Stimulated activated CD8-positive, alpha-beta memory T cell treated with anti-CD3 and anti-CD28 coated beads, Interleukin-12 subunit alpha, Interleukin-12 subunit beta, amount 100 ng/mL, for 4 hours (primary cell): Measurements from ENCODE around the gene TMEM147.

Source experiments
- DNase-seq: peaks from one replicate; pipeline ENCODE4 v3.0.0-alpha.2; 2020; ENCODE audit warnings: low read depth

The TMEM147 gene, protein sequence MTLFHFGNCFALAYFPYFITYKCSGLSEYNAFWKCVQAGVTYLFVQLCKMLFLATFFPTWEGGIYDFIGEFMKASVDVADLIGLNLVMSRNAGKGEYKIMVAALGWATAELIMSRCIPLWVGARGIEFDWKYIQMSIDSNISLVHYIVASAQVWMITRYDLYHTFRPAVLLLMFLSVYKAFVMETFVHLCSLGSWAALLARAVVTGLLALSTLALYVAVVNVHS

DNA sequence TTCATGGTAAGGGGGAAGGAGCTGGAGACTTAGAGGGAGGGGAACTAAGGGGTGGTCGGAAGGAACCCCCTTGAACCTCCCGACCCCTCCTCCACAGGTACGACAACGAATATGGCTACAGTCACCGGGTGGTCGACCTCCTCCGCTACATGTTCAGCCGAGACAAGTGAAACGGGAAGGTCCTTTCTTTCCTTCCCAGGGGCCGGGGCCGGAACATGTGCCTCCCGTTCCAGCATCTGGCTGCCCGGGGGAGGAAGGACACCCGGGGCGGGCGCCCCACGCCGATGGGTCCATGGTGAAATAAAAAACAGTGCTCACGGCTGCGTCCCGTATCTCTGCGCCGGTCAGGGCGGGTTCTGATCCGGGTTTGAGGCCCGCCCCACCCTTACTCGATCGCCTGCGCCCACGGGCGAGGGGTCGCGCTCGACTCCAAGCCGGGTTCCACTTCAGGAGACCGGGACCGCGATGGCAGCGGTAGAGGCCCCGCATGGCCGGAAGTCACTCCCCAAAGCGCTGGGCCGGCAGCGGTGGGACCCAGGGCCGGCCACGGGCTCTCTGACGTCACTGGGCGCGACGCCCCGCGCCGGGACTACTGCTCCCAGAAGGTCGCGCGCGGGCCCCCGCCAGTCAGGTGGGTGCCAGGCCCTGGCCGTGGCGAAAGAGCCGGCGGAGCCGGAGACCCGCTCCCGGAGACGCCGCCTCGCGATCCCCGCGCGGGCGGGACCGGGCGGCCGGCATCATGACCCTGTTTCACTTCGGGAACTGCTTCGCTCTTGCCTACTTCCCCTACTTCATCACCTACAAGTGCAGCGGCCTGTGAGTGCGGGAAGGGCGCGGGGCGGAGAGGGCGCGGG, at the start of gene TMEM147:
TSS of gene TMEM147 (plus strand) at position 626 of the 854 bp plus-strand sequence. CDS start at position 740, 114 bp downstream.
- DNase-seq, result peak; percentile 73

DNA sequence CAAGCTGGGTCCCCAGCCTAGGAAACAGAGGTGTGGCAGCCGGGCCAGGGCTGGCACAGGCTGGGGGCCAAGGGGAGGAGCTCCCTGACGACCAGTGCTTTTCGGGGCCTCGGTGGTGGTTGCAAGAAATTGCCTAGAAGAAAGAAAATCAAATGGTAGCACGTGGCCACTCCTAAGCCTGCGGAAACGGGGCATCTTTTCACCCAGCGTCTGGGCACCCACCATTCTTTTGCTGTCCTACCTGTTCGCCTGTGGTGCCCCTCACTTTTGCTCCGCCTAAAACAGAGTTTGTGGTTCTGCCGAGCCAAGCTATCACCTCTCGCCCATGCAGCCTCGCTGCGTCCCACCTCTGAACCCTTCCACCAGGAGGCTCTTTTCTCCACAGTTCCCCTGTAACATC, 48.0 kb upstream of the TMEM147 start:
- DNase-seq, result no peak

DNA sequence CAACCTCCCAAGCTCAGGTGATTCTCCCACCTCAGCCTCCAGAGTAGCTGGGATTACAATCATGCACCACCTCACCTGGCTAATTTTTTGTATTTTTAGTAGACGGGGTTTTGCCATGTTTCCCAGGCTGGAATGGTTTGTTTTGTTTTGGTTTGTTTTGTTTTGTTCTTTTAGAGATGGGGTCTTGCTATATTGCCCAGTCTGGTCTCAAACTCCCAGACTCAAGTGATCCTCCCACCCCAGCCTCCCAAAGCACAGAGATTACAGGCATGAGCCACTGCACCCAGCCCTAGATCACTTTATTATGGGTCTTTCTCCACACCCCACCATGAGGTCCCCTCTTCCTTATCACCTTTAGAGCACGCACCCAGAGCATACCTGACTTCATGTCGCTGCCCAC, 47.2 kb upstream of the TMEM147 start:
- DNase-seq, result no peak

DNA sequence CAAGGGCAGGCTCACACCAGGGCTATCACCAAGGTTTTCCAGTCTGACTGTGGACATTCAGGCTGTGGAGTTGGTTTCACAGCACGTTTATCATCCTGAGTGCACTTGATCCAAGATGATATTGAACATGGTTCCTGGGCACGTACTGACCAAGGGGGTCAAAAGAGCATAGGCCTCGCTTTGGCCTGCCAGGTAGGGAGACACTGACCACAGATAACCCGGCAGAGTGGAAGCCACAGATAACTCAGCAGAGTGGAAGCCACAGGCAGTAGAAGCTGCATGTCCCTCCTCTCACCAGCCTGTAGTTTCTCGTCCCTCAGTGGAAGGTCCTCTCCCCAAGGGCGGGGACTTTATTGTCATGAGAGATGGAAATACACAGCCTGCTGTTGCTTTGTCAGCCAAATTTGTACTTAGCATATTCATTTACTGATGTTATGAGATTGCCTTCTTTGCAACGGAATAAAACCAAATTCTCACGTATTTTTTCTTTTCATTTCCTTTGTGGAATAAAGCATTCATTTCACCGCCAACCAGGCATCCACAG, 46.4 kb upstream of the TMEM147 start:
- DNase-seq, result no peak

DNA sequence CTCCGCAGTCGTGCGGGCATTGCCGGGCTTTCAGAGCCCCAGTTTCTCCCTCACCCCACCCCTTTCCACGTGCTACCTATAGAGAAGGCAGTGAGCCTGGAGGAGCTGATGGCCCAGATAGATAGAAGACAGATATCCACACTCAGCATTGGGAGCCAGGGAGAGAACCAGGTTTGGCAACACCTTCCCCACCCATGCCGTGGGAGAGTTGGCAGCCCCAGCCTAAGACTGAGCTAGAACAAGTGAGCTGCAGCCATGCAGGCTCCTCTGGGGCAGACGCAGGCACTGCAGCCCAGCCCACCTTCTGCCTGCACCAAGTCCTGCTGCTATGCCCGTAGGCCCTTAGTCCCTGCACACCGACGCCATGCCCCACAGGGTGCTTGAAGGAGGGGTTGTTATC, 44.8 kb upstream of the TMEM147 start:
- no peak for DNase-seq

DNA sequence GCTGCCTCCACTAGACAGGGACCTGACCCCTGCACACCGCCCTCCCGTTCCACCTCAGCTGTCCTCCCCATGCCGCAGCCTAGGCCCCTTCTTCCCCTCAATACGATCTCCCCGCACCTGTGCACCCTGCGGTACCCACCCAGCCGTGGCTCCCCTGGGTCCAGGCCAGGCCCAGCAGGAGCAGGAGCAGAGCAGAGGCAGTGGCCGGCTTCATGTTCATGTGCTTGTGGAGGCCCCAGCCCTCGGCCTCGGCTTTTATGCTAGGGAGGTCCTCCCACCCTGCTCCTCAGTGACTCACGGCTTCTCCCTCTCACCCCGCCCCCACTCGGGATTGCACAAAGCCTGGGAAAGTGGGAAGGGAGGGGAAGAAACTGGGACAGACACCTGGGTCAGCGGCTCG, 43.7 kb upstream of the TMEM147 start:
- DNase-seq, result no peak

DNA sequence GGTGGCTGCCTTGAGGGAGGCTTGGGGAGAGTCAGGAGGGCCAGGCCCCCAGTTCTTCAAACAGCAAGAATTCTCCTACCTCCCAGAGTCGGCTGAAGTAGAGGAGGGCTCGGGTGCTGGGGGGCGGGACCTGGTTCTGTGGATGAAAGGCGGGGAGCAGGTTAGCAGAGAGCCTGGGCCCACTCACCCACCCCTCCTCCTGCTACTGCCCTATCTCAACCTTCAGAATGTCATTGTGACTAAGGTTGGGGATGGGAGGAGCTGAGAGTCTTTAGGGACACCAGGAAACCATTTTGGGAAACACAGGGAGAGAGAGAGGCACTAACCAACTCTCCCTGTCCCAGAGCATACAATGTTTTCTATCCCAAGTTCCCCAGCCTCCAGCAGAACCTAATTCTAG, 42.7 kb upstream of the TMEM147 start:
- DNase-seq, result no peak

DNA sequence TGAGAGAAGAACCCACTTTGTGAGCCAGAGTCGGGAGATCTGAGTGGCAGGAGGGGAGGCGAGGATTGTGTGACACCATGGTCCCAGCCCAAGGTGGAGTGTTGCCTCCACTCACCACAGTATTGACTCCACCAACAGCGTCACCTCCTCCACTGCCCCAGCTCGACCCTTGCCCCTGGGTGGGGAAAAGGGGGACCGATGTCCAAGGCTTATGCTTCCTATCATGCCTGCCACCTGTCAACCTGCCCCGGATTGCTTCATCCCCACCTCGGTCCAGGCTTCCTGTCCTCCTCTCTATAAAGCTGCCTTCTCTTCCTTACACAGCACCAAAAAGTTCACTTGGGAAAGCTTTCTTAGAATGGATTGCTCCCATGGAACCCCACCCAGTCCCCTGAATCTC, 39.4 kb upstream of the TMEM147 start:
- no peak for DNase-seq

DNA sequence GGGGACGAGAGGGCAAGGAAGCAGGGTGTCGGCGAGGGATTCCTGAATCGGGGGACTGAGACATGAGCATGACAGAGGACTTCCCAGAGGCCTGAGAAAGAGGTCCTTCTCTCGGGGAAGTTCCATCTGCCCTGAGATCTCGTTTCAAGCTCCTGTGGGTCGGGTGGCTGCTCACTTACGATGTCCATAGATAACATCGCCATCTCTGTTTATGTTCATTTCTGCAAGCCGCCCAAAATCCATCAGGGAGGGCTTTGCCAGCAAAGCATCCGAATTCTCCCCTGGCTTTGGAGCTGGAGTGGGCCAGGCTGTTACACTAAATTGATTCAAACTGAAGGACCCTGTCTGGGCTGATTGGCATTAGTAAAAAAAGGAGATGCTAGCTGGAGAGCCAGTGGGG, 37.9 kb upstream of the TMEM147 start:
- DNase-seq, result no peak

DNA sequence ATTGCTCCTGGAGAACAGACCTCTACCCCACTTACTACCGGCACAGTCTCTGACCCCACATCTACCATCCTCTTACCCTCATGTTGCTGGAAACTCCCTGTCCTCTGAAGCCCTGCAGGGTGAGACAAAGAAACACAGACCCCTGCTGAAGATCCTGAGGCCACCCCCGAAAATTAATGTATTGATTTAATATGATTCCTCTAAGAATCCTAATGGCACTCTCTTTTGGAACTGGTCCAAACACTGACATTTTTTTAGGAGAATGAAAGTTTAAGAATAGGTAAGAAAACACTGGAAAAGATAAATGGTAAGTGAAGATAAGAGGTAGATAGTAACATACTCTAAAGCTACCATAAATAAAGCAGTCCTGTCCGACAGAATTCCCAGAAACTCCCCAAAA, 37.3 kb upstream of the TMEM147 start:
- no peak for DNase-seq

DNA sequence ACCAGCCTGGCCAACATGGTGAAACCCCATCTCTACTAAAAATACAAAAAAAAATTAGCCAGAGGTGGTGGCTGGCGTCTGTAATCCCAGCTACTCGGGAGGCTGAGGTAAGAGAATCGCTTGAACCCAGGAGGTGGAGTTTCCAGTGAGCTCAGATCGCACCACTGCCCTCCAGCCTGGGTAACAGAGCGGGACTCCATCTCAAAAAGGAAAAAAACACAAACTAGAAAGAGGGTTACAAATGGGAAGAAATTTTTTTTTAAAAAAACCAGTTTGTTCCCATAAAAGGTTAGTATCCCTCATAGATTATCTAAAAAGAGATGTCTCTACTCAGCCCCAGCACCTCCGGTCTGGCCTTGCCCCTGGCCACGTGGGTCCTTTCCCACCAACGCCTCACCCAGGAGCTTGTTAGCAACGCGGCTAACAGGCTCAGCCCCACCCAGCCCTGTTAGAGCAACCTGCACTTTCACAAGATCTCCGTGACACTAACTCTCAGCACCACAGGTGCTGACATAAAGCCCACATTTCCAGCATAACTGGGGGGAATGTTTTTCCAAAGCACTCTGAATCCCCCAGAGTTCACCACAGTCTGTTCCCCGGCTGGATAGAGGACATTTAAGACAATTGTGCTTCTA, 36.3 kb upstream of the TMEM147 start:
- no peak for DNase-seq

DNA sequence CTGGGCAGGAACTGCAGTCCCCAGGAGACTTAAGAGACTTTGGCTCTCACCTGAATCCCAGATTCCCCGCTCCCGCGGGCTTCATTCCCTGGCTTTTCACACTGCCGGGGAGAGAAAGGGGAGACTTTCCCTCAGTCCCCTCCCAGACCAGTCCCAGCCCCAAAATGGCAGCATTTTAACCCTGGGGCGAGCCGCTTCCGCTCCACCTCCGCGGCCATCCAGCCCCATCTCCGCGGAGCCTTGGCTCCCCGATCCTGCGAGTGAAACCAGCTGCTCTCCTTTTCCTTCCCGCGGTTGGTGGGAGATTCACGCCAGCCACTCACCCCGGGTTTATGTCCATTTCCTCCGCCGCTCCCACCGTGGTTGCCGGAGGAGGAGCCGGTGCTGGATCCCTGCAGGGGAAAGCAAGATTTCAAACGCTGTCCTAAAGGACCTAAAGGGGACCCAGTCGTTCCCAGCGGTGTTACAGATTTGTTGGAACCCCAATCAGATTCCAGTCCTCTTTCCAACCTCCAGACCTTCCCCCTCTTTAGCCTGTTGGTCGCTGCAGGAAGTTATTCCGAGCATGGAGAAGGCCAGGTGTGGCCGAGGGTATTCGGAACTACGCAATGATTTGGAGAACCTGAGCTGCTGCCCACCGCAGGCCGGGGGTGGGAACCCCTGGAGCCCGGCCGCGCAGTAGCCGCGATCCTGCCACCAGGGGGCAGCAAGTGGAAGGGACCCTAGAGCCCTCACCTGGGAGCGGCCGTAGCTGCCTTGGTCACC, 35.4 kb upstream of the TMEM147 start:
- peak; percentile 59 for DNase-seq

DNA sequence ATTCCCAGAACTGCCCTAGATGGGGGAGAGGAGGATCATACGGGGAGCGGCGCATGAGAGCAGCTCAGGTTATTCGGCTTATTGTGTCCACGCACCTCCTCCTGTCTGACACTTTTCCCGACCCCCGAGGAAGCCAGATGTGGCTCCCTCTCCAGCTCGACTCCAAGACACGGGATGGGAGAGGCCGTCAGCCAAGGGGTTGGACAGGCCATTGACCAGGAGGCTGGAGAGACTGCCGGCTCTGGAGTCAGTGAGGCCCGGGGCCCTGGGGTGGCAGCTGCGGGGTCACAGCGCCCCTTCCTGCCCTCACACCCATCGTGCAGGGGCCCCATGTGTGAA, 34.8 kb upstream of the TMEM147 start:
- DNase-seq, result no peak

DNA sequence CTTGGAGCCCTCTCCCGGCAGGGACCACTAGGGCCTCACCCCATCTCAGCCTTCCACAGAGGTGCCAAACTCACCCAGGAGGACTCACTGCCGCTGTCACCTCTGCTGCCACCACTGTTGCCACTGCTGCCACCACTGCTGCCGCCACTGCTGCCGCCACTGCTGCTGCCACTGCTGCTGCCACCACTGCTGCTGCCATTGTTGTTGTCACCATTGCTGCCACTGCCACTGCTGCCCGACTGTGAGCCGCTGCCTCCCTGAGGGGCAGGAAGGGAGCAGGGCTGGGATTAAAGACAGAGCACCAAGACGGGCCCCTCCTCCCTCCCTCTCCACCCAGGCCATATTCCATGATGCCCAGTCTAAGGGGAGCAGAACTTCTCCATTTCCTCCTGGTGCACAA, 34.1 kb upstream of the TMEM147 start:
- DNase-seq, result no peak

DNA sequence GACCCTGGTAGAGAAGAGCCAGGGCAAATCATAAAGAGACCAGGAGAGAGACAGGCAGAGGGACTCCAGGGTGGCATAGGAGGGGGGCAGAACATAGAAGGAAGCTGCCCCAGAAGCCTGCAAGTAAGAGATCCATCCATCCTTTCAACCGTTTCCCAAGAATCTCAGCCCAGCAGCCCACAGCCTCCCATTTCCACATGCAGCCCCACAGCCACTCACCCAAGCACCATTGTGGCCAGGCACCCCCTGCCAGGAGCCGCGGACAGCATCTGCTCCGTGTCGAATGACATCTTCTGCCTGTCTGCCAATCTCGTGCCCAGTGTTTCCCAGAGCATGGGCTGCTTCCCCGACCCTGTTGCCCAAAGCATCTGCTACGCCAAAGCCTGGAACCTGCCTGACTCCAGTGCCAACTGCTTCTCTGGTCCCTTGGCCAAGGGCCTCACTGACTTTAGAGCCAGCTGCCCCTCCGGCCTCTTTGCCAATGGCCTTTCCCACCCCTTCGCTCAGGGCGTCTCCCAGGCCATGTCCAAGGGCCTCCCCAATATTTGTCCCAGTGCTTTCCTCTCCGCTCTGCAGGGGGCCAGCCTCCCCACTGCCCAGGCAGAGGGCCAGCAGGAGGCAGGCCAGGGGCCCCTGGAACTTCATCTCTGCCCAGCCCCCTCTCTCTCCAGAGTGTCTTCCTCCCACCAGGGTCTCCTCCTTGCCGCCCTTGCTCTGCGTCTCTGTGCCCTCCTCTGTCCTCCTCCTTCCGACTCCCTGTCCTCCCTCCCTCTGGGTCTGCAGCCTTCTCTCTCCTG, 32.4 kb upstream of the TMEM147 start:
- no peak for DNase-seq

DNA sequence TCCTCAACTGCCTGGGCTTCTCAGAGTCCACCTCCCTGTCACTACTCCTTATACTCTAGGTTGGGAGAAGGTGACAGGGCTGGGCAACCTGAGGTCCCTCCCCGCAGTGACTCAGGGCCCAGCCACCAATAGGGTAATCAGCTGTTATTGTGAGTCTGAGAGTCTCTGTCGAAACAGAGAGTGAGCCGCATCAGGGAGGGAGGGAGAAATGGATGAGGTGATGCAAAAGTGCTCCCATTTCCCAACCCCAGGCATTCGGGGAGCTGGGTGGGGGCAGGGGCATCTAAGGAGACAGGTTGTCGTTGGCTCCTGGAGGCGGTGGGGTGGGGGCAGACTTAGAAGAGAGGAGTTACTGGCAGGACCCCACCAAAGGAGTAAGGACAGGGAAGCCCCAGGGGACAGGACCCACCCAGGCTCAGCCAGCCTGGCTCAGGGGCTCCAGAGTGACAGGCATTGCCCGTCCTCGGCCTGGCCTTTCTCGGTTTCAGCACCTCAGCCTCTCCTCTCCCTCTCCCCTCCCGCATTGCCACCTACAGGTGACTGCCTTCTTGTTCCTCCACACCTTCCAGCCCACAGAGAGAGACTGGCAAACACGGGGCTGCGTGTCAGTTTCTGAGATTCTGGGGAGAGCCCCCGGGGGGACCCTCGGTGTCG, 31.7 kb upstream of the TMEM147 start, which contains the start of gene DMKN:
TSS of gene DMKN (minus strand) at position 22 of the 654 bp plus-strand sequence. CDS start 174 bp downstream, outside the sequence.
- DNase-seq, result no peak

DNA sequence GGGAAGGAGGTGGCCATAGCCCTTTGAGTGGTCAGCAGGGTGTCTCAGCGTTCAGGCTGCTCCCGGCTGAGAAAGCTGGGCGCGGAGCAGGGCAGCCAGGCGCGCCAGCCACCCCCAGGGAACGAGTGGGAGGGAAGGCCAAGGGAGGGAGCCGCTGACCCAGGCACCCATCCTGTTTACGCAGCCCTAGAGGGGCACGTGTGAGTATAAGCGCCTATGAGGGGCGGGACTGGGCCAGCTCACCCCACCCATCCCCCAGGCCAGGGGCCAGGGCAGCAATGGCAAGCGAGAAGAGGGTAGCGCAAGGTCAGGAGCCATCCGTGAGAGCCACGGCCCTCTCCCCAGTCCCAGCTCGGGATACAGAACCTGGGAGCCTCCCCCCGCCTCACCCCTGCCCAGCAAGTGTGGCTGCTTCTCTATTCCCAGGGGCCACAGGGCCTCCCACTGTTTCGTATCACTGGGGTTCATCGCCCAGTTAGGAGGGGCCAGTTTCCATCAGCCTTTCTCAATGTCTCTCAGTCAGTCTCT, 31.1 kb upstream of the TMEM147 start:
- no peak for DNase-seq

DNA sequence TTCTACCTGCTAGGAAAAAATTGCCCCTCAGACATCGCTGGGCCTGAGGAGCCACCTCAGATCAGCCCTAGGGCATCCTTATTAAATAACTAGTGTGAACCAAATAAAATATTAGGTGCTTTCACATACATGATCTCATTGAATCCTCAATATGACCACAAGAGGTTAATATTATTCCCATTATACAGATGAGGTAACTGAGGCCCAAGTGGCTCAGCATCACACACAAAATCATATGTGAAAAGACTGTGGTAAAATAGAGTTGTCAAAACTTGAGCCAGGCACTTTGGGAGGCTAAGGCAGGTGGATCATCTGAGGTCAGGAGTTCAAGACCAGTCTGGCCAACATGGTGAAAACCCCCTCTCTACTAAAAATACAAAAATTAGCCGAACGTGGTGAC, 29.1 kb upstream of the TMEM147 start:
- DNase-seq, result no peak

DNA sequence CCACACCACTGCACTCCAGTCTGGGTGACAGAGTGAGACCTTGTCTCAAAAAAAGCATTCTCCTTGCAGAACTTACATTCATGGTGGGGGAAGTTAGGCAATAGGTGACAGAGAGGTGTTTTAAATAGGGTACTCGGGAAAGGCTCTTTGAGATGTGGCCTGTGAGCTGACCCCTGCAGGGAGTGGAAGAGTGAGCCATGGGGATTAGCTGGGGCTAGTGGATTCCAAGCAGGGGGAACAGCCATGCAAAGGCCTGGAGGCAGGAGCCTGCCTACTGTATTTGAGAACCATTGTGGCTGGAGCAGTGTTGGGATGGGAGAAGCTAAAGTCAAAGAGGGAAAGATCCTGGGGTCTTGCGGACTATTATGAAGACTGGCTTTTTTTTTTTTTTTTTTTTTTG, 28.1 kb upstream of the TMEM147 start:
- DNase-seq, result no peak

DNA sequence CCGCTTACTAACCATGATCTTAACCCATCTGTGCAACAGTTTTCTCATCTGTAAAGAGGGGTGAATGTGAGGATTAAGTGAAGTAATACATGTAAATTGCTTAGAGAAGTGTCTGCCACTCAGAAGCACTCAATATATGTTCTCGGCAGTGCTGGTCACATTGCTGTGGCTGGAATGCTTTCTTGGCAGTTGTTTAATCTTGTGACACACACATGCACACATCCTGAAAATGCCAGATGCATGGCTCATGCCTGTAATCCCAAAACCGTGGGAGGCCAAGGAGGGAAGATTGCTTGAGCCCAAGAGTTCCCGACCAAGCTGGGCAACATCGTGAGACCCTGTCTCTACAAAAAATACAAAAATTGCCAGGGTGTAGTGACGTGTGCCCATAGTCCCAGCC, 27.1 kb upstream of the TMEM147 start:
- DNase-seq, result no peak

DNA sequence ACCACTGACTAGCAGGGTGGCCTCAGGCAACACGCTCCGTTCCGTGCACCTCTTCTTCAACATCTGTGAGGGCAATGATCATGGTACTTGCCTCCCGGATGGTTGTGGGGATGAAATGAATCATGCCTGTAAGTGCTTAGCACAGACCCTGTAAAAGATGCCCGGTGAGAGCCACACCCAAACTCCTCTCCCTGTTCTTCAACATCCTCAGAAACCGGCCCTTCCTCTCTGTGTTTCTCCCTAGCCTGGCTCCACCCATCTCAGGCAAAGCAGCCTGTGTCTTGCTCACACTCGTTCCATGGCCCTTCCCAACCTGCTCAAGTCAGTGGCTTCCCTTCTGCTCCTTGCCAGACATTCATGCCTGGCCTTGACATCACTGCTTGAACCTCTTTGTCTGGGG, 26.1 kb upstream of the TMEM147 start:
- DNase-seq, result no peak
